Left renal pelvis (tissue), 4 donors: ENCODE measurements around the gene ADAM22. TPM values are rescaled to one million over a fixed set of nuclear protein-coding genes. Genes with fewer than 3 reads are reported as not detected.
A peak's percentile ranks its signal among the peaks of the same experiment; 100 is the strongest.

Source experiments
- DNase-seq, 4 donors: peaks; one replicate each; pipeline ENCODE4 v3.0.0-alpha.2; 2013; ENCODE audit warnings: low read depth in 4 of 4, low spot score in 3 of 4
- polyA plus RNA-seq, 4 donors: library from polyadenylated mRNA; unstranded; fragments of 120-200 nt; gene quantifications; one replicate each; pipeline ENCODE4 v1.2.1, GENCODE V29; 2013; ENCODE audit not compliant: insufficient read length in 4 of 4

The ADAM22 gene
- polyA plus RNA-seq, 4 donors: 3.7 to 14.9 (median 12.9) TPM

DNA sequence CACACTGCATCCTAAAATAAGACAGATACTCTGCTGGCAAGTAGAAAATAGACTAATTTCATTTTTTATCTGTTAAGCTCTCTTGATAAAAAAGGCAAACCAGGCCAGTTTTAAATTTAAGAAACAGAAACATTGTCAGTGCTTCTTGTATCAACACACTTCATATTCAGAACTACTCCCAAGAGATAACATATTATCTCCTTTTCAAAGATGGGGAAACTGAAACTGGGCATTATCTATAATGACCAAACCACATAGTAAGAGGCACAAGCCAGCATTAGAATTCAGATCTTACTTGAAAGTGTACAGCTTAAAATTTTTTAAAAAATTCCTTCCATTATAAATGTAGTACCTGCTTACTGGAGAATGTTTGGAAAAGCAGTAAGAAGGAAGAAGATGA, 271.1 kb downstream of the ADAM22 start:
- no peak for DNase-seq

DNA sequence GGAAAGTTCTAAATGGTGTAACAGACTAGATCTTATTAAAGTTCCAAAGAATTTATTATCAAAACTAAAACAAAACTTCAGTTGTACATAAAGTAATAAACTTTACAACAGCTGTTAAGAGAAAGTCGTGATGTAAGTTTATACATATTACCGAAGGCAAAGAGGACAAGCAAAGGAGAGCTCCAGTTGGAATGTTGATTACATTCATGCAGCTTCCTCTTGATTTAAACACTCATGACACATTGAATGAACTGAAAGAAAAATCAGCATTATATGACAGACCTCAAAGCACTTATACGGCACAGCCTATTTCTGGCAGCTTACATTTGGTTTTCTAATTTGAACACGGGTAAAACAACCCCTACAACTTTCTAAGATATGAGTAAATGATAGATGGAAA, 272.2 kb downstream of the ADAM22 start:
- DNase-seq: no peak

DNA sequence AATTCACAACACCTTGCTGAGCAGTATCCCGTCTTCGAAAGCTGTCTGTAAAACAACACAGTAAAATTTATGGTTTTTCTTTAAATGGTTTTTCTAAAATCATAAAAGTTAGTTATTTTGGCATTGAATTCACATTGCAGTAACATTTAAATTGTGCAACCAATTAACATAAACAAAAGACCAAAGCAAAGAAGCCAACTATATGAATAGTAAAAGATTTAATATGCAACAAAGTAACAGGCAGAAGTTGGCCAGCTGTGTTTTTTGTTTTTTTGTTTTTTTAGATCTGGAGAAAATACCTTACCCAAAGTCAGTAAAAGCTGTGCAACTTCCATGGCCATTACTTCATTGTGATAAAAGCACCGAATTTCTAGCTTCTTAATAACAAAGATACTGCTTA, 274.5 kb downstream of the ADAM22 start:
- no peak for DNase-seq

DNA sequence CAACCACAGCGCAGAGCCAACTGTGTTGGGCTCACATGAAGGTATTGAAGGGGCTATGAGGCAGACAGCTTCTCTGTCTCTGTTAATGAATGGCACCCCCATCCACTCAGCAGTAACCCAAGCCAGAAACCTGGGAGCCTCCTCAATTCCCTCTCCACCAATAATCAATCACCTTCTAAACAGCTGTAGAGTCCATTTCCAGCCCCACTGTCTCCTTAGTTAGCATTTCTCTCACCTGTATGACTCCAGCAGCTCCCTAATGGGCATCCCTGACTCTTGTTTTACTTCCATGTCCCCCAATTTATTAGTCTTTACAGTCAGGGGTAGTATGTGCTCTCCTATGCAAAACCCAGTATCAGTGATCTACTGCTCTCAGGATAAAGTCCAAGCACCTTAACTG, 278.9 kb downstream of the ADAM22 start:
- no peak for DNase-seq

DNA sequence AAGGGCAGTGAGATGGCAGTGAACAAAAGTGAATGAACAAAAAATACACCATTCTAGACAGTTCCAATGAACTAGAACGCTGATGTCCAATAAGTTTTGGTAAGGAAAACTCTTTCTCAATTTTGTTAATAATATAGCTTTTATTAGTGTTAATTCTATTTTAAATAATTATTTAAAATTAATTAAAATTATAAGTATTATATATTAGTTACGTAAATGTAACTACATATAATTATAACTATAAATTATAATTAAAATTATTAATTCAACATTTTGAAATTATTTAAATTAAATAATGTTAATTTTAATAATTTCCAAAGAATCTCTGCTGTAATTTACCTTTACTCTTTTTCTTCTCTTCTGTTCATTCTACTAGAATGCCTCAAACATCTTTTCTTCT, 280.4 kb downstream of the ADAM22 start:
- DNase-seq: no peak

DNA sequence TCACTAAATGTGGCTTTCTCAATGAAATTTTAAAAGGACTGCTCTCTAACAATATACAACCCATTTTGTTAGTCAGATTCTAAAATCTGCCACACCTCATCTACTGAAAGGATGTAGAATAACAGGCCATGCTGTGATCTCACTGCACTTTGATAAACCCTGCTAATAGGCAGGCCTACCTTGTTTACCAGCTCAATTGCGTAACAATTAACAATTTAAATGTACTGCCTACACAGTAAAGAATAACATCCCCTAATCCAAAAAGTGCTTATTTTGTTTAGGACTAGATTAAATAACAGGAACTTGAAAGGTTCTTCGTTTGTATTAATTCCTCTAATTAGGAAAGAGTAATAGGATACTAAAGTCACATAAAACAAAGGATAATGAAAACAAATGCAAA, 281.2 kb downstream of the ADAM22 start:
- DNase-seq: no peak

DNA sequence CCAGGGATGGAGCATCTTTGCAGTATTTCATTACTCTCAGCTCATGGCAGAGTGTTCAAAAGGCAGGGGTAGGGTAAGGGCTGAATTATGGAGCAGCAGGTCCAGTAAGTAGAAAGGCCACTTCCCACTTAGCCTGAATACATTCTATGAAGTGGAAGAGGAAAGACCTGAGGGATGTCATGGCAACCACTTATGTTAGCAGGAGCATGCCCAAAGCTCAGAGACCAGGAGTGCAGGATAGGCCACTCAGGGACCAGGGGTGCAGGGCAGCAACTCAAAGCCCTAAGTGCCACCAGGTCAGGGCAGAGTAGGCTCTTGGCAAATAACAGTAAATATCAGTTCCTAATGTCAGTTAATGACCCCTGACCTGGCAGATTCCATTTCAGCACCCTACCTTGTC, 282.2 kb downstream of the ADAM22 start:
- no peak for DNase-seq

DNA sequence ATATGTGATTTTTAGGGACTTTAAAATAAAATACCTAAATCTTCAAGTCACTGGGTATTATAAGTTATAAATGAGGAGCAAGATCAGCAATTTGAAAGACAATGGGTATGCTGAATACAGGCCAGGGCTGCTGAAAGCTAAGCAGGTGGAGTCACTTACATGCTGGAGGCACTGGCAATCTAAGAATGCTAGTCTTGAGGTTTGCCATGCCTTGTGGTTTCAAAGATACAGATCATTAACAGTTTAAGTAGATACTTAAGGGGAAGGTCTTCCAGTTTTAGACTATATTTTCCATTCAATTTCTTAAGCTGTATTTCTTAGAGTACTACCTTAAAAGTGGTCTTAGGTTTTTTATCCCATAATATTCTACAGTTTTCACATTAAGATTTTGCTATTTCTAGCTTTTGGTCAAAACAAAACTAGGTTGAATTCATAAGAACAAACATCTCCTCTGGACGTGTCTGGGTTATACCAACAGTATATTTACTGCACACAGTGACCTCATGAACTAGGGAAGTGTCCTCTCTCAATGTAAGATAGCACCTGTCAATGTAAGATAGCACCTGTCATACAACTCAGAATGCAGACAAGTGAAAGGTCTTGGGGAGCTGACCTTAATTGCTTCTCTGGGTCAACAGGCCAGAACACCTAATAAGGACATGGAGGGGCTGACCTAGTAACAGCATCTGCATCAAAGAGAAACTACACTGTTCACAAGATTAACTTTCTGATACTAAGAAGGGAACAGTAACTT, 283.8 kb downstream of the ADAM22 start:
- no peak for DNase-seq

DNA sequence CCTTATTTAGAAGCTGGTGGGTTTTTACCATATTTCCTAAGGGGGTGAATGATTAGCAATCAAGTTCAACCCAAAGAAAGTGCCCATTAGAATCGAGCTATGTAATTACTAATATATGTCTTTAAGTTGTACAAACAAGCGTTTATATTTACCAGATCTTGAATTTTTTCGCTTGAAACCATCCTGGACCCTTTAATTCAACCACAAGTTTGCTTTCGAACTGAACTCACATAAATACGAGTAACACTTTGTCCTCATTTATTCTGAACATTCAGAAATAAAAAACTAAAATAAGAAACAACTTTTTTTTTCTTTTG, 284.3 kb downstream of the ADAM22 start:
- DNase-seq: no peak

DNA sequence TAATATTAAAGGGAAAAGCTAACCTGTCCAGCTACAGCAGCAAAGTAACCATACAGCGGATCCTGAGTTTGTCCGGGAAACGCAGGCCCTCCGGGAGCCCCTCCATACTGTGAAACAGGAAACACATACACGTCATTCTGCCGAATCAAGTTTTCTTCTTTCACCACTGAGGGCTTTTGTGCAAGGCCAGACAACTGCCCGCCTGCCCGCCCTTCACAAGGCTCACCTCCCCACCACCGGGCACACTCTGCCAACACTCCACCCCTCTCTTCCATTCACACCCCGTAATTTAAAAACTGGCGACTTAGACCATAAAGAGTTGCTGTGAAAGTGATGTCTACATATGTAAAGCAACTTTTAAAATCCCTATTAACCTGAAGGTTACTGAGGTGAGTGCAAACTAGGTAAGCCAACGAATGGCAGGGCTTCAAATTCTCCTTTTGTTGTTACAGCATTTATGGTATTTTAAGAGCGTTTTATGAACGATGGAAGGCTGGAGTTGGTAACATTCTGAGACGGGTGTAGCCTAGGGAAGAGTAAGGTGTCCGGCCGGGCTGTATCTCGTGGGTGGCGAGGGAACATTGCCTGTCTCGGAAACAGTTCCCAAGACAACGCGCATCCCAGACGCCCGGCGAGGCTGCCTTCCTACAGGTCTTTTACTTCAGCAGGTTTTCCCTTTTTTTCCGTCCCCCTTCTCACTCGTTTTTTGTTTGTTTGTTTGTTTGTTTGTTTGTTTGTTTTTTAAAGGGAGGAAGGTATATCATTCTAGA, 285.0 kb downstream of the ADAM22 start:
- peak in 2 of 4 donors; percentile 38 to 42 for DNase-seq

DNA sequence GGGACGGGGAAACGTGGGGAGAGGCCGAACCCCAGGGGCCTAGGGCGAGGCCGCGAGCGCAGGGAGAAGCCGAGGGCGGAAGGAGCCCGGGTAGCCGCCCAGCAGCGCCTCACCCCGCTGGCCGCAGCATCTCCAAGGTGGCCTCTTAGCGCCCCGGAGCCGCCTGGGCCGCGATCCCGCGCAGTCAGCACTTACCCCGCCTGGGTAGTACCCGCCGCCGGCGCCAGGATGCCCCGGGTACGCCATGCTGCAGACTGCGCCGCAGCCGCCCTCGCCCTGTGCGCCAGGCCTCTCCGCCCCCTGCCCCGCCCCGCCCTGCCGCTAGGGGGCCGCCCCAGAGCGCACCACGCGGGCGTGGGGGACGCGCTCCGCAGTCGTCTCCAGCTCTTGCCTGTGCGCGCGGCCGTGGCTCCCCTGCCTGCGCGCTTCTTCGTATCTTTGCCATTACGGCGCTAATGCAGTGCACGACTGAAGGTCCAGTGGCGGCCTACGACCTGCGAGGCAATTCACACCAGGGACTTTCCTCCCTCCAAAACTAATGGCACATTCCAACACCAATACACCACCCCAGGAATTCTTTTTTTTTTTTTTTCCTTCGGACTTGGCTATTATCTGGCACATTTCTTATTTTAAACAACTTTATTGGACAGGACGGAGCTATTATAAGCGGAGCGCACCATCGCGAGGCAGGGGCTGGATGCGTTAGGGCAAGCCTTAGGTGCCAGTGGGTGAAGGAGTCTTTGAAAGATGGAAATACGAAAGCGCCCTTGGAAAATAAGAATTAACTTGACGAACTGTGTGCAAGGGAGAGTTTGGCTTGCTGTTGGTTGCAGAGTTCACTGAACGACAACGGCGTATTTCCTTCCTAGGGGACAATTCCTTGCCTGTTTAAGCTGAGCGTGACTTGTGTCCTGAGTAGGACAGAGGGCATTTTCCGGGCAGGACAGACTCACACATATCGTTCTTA, 286.0 kb downstream of the ADAM22 start, which contains the start of gene SRI:
Gene SRI (minus strand): TSS at position 258 of the 967 bp plus-strand sequence. CDS start 12 bp downstream, at position 246.
- DNase-seq: peak; percentile 66 to 86 (median 68)

DNA sequence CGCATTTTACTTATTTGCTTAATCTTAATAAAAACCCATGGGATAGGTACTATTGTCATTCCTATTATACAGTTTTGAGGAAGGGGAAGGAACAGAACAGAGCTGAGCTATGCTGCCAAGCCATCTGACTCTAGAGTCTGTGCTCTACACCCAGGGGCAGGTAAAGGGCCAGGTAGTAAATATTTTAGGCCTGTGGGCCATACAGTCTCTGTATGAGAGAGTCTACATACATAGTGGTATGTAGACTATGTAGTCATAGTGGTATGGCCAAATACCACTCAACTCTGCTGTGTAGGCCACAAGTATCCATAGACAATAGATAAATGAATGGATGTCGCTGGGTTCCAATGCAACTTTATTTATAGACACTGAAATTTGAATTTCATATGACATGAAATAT, 289.2 kb downstream of the ADAM22 start:
- no peak for DNase-seq

DNA sequence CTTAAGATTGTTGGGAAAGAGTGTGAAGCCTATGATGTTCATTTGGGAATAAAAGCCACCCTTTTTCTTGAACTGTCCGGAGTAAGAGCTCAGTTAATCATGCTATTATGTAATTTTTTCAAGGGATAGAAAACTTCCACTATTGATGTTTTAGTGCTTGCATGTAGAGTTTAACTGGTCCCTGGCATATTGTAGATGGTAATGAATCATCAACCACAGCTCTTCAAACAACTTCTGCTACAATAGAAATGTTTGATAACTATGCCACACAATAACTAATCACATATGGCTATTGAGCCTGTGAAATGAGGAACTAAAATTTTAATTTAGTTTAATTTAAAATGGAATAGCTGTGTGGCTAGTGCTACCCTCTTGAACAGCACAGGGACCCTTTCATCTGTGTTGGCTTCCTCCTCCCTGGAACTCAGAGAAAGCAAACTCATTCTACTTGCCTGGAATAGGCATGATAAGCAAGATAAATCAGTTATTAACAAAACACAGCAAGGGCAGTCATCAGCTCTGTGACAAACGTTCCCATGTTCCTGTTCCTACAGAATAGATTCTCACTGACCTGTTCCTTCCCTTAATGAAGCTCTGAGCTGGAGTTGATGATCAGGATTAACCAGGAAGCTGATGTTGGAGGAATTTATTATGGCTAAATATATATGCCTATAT, 290.7 kb downstream of the ADAM22 start:
- DNase-seq: no peak

DNA sequence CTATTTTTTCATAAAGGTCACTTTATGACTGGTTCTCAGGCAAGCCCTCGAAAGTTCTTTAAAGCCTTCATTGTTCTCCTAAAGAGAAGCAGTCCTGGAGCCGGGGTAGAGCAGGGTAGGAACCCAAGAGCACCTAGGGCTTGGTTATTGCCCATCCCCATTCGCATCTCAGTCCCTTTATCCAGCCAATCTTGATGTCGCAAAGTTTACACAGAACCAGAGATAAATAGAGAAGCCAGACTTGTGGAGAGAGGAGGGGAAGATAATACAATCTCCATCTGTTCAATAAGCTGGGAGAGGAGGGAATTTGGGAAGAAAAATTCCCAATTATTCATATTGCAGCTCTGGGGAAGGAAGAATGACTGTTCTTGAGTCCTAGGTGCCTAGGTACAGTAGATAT, 292.1 kb downstream of the ADAM22 start:
- no peak for DNase-seq

DNA sequence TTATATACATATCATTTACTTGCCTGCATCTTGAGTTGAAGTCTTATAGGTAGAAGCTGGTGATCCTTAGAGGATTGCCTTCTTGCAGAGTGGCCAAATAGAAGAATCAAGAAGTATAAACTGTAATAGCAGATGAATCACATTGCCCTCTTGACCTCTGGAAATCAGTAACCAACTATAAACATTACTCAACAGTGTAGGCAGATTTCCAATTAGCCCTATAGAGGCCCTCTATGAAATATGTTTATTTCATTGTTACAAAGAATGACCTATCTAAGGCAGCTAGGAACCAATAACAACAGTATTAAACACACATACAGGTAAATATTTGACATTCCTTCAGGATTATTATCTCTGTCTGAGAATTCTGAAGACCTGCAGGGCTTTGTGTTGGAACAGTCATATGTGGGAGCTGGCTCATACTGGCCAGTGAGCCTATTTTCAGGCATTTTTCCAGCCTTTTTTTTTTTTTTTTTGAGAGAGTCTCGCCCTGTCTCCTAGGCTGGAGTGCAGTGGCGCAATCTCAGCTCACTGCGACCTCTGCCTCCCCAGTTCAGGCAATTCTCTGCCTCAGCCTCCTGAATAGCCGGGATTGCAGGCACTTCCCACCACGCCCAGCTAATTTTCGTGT, 292.9 kb downstream of the ADAM22 start:
- peak in 1 of 4 donors; percentile 24 for DNase-seq

DNA sequence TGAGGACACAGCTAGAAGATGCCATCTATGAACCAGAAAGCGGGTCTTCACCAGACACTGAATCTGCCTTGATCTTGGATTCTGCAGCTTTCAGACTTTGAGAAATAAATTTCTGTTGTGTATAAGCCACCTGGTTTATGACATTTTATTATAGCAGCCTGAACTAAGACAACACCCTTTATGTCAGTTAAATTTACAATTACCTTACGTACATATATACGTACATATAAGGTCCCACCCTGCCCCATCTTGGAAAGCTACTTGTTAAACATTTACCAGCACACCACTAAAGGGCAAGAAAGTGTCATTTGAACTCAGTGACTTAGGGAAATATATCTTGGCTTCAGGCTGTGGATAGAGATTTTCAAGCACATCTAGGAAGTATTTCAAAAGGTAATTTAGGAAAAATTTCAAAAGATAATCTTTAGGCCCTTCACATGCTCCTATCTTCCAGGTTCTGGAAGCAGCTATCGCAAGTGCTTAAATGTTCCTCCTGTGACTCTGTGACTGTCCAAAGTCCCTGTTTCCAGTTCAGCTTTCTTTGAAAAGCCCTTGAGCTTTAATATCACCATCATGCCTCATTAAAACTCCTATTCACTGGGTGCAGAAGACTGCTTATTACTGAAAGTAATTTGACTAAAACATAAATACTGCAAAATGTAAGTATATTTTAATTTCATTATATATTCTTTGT, 295.4 kb downstream of the ADAM22 start:
- DNase-seq: no peak

DNA sequence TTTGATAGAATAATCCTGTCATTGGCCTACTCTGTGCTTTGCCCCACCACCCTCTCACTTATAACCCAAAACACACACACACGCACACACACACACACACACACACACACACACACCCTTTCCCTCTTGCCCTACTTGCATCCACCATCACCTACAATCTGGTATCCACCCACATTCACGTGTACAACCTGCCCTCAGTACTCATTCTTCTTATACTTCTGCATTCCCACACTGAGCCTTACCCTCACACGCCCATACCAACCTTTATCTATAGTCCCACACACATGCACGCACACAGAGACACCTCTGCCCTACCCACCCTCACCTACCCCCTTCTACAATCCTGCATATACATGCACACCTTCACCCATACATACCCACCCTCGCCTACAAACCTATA, 296.6 kb downstream of the ADAM22 start:
- no peak for DNase-seq

DNA sequence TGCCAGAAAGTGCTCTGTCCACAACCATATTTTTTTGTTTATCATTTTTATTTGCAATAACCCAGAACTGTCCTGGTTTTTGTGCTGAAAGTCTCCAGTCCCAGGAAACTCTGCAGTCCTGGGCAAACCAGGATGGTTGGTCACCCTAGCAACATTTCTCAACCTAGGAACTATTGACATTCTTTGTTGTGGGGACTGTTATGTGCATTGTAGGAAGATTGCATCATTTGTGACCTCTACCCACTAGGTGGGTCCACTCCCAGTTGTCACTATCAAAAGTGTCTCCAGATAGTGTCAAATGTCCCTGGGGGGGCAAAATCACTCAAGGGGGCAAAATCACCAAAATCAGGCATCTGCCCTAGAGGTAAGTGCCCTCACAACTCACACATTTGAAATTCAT, 299.8 kb downstream of the ADAM22 start:
- no peak for DNase-seq

DNA sequence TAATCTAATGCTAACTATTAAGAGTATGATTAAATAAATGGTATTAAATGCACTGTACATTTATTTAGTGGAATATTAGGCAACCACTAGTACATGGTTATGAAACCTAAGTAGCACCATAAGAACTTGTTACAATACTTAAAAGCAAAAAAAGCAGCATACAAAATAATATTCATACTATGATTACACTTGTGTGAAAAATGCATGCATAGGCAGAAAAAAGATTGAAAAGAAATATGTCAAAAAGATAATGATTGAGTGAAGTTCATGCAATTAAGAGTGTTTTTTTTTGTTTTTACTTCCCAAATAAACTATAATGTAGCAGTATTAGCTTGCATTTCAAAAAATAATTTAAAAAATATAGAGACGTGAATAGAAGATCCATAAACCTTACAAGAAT, 305.8 kb downstream of the ADAM22 start:
- no peak for DNase-seq
